Upper lobe of left lung (tissue), 4 donors: ENCODE data around the gene SIDT1.

Experiments used
- POLR2AphosphoS5 ChIP-seq, 2 donors: sonication (generic); formaldehyde crosslinking; IDR thresholded peaks; one replicate each; pipeline ENCODE4 v1.5.1; 2017; ENCODE audit warnings: antibody characterized with exemption in 2 of 2
- TF ChIP-seq, protein P1 (sequence below), 6 experiments: fragments of 450-650 bp in 4 of 6; fragments of 200-600 bp in 2 of 6; sonication (generic) in 2 of 6; IDR thresholded peaks; one replicate each; pipeline ENCODE4 v1.5.1; 2016 to 2019; ENCODE audit warnings: antibody characterized with exemption in 6 of 6

DNA sequence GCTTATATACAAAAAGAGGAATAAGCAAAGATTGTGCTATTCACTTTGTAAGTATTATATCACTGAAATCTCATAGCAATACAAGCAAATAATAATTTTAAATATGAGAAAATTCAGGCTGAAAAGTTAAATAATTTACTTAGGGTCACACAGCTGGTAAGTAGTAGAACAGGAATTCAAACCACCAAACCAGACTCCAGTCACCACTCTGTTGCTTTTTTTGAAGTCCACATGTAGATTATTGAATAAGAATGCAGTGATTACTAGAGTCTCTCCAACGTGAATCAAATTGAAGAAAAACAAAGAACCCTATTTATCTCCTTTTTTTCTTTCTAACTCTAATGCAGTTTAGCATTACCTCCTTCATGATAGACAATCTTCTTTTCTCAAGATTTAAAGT is 33.3 kb upstream of the SIDT1 start:
- TF ChIP-seq, protein P1, sequence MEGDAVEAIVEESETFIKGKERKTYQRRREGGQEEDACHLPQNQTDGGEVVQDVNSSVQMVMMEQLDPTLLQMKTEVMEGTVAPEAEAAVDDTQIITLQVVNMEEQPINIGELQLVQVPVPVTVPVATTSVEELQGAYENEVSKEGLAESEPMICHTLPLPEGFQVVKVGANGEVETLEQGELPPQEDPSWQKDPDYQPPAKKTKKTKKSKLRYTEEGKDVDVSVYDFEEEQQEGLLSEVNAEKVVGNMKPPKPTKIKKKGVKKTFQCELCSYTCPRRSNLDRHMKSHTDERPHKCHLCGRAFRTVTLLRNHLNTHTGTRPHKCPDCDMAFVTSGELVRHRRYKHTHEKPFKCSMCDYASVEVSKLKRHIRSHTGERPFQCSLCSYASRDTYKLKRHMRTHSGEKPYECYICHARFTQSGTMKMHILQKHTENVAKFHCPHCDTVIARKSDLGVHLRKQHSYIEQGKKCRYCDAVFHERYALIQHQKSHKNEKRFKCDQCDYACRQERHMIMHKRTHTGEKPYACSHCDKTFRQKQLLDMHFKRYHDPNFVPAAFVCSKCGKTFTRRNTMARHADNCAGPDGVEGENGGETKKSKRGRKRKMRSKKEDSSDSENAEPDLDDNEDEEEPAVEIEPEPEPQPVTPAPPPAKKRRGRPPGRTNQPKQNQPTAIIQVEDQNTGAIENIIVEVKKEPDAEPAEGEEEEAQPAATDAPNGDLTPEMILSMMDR (IDR thresholded peaks at IDR 0.05) = no peak
- TF ChIP-seq POLR2AphosphoS5 (IDR thresholded peaks at IDR 0.05) = no peak
